Measurements from ENCODE around the gene PKIB.

Gene PKIB

DNA sequence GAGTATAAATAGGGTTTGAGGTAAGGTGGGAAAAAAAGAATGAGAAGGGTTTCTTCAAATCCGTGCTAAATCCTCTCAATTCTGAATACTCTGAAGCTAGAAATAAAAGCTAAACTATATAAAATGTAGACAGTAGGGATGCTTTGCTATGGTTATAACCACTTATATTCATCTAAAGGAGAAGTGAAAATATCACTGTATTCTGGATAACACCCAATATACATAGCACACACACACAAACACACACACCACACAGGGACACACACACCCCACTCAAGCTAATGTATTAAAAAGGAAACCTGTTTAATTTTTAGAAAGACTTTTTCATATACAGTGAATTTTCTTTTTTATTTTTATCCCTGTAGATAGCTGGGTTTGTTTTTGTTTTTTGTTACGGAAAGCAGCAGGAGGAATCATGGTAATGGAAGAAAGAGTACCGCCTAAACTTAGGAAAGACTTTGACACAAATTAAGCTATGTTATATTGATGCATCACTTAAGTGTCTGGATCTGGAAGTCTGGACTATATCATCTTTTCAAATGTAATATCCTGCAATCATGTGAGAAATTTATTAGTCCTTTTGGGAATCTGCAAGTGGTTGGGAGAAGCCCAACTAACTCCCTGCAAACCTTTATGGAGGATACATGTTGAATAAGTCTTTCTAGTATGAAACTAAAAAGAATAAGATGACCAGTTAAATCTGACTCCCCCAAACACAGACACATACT is 100.9 kb downstream of the PKIB start:
- H3K27ac Mint-ChIP-seq, result no peak overlapping the region
- H3K9me3 Mint-ChIP-seq, result no peaks in the 10 kb centered on the region
- no peak overlapping the region for H3K4me3 Mint-ChIP-seq
- TF ChIP-seq, protein P1, sequence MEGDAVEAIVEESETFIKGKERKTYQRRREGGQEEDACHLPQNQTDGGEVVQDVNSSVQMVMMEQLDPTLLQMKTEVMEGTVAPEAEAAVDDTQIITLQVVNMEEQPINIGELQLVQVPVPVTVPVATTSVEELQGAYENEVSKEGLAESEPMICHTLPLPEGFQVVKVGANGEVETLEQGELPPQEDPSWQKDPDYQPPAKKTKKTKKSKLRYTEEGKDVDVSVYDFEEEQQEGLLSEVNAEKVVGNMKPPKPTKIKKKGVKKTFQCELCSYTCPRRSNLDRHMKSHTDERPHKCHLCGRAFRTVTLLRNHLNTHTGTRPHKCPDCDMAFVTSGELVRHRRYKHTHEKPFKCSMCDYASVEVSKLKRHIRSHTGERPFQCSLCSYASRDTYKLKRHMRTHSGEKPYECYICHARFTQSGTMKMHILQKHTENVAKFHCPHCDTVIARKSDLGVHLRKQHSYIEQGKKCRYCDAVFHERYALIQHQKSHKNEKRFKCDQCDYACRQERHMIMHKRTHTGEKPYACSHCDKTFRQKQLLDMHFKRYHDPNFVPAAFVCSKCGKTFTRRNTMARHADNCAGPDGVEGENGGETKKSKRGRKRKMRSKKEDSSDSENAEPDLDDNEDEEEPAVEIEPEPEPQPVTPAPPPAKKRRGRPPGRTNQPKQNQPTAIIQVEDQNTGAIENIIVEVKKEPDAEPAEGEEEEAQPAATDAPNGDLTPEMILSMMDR (IDR thresholded peaks at IDR 0.05), result no peak
- no peaks in the 10 kb centered on the region for H3K36me3 Mint-ChIP-seq (ENCODE audit: low read depth)
- H3K4me1 Mint-ChIP-seq, result no peaks in the 10 kb centered on the region
- DNase-seq, result no peak
- H3K27me3 Mint-ChIP-seq (ENCODE audit: low read depth, poor library complexity), result no peaks in the 10 kb centered on the region

GRCh38 chr6:122712093-122712447 is 101.9 kb downstream of the PKIB start:
- H3K27ac Mint-ChIP-seq, result no peak overlapping the region
- TF ChIP-seq, protein P1 (IDR thresholded peaks at IDR 0.05), result no peak
- H3K9me3 Mint-ChIP-seq, result no peaks in the 10 kb centered on the region
- DNase-seq, result no peak
- H3K27me3 Mint-ChIP-seq (ENCODE audit: low read depth, poor library complexity), result no peaks in the 10 kb centered on the region
- no peak overlapping the region for H3K4me3 Mint-ChIP-seq
- no peaks in the 10 kb centered on the region for H3K4me1 Mint-ChIP-seq
- H3K36me3 Mint-ChIP-seq (ENCODE audit: low read depth), result no peaks in the 10 kb centered on the region

- Mint-ChIP-seq H3K27me3 (ENCODE audit: low read depth, poor library complexity) (no peaks in the 10 kb centered on the region), H3K27ac (no peak overlapping the region), H3K9me3 (no peaks in the 10 kb centered on the region), H3K36me3 (ENCODE audit: low read depth) (no peaks in the 10 kb centered on the region), H3K4me3 (no peak overlapping the region), H3K4me1 (no peaks in the 10 kb centered on the region)
- TF ChIP-seq, protein P1 (IDR thresholded peaks at IDR 0.05), result no peak
- DNase-seq, result no peak
Measured at GRCh38 chr6:122712448-122713137, 102.4 kb downstream of the PKIB start.

- H3K27me3 Mint-ChIP-seq (ENCODE audit: low read depth, poor library complexity), result no peaks in the 10 kb centered on the region
- TF ChIP-seq, protein P1 (IDR thresholded peaks at IDR 0.05), result no peak
- no peak overlapping the region for H3K27ac Mint-ChIP-seq
- H3K36me3 Mint-ChIP-seq (ENCODE audit: low read depth), result no peaks in the 10 kb centered on the region
- no peaks in the 10 kb centered on the region for H3K9me3 Mint-ChIP-seq
- no peak overlapping the region for H3K4me3 Mint-ChIP-seq
- H3K4me1 Mint-ChIP-seq, result no peaks in the 10 kb centered on the region
- no peak for DNase-seq
Measured at GRCh38 chr6:122713138-122713537, 102.9 kb downstream of the PKIB start.

DNA sequence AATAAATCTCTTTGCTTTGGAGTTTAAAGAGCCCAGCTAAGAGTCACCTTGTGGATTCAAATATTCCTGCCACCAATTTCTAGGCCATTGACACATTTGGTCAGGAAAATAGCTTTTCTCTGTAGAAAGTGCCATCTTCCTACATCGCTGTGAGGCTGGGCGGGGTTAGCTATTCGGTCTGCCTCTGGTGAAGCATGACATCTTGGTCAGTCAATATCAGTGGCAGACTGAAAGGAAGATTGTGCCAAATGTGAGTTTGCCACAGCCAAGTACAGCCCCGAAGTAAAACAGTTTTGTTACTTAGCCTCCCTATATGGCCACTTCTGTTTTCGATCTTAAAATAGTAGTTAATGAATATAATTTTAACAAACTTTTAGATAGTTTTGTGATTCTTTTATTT is 103.9 kb downstream of the PKIB start:
- Mint-ChIP-seq H3K4me1 (no peaks in the 10 kb centered on the region), H3K27me3 (ENCODE audit: low read depth, poor library complexity) (no peaks in the 10 kb centered on the region), H3K36me3 (ENCODE audit: low read depth) (no peaks in the 10 kb centered on the region)

More for the DNA sequence above, 103.9 kb downstream of the PKIB start:
- TF ChIP-seq, protein P1 (IDR thresholded peaks at IDR 0.05), result no peak
- DNase-seq, result no peak
- Mint-ChIP-seq H3K9me3 (no peaks in the 10 kb centered on the region), H3K27ac (no peak overlapping the region), H3K4me3 (no peak overlapping the region)

All from nephron progenitor cell (in vitro differentiated cells).